ENCODE measurements around the gene SORBS1.

DNA sequence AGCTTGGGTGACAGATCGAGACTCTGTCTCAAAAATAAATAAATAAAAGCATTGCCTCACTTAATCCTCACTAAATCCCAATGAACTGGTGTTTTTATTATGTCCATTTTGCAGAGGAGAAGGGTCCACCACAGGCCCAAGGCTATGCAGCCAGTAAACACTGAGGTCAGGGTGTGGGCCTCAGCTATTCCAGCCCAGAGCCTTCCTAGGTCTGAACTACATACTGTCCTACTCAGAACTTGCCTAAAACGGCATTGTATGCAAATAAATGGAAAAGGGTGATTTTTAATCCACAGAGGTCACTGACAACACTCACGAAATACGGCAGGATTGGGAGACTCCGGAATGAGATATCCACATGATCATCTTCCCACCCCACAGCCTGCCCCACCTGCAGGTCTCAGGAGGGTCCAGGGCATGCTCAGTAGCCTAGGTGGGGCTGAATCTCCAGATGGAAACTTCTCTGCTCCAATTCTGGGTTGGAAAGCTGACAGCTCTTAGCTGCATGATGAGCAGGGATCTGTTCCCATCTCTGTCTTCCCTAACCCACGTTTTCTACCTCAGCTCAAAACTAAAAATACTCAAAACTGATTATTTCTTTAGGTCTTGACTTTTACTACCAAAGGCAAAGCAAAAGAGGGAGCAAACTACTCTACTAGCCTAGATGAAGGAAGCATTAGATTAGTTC is 121.0 kb downstream of the SORBS1 start:
- TF ChIP-seq, protein P1, sequence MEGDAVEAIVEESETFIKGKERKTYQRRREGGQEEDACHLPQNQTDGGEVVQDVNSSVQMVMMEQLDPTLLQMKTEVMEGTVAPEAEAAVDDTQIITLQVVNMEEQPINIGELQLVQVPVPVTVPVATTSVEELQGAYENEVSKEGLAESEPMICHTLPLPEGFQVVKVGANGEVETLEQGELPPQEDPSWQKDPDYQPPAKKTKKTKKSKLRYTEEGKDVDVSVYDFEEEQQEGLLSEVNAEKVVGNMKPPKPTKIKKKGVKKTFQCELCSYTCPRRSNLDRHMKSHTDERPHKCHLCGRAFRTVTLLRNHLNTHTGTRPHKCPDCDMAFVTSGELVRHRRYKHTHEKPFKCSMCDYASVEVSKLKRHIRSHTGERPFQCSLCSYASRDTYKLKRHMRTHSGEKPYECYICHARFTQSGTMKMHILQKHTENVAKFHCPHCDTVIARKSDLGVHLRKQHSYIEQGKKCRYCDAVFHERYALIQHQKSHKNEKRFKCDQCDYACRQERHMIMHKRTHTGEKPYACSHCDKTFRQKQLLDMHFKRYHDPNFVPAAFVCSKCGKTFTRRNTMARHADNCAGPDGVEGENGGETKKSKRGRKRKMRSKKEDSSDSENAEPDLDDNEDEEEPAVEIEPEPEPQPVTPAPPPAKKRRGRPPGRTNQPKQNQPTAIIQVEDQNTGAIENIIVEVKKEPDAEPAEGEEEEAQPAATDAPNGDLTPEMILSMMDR (IDR thresholded peaks at IDR 0.05; ENCODE audit: low read length), result no peak
- no peak for TF ChIP-seq EZH2 (optimal IDR thresholded peaks at IDR 0.05; ENCODE audit: low read depth, low read length)
